Thymus (tissue), 11 donors: ENCODE measurements around the gene HTN3. TPM values are rescaled to one million over a fixed set of nuclear protein-coding genes. Genes with fewer than 3 reads are reported as not detected.
"Not testable (repeated sequence)": the region's sequence is repeated elsewhere in the genome, so short reads cannot be mapped to it uniquely, and the experiment has no call there.

Experiments
- DNase-seq, 9 donors: peaks; one replicate each; pipeline ENCODE4 v3.0.0-alpha.2; 2013; ENCODE audit warnings: low spot score in 9 of 9, low read depth in 6 of 9, missing footprints in 1 of 9
- H3K27ac ChIP-seq, 2 donors: one replicate each; pipeline ENCODE4 v1.5.1; 2013; ENCODE audit warnings: control low read depth in 1 of 2, low read depth in 1 of 2, low read length in 1 of 2, mild to moderate bottlenecking in 1 of 2, moderate library complexity in 1 of 2
- H3K27me3 ChIP-seq, 2 donors: one replicate each; pipeline ENCODE4 v1.5.1; 2013; ENCODE audit warnings: low read length in 1 of 2; ENCODE audit not compliant: control insufficient read depth in 2 of 2, insufficient read depth in 1 of 2
- H3K36me3 ChIP-seq, 2 donors: one replicate each; pipeline ENCODE4 v1.5.1; 2013; ENCODE audit warnings: low read length in 1 of 2, mild to moderate bottlenecking in 1 of 2, moderate library complexity in 1 of 2; ENCODE audit not compliant: control insufficient read depth in 2 of 2, insufficient read depth in 2 of 2
- H3K4me1 ChIP-seq, 2 donors: one replicate each; pipeline ENCODE4 v1.5.1; 2013; ENCODE audit warnings: low read length in 2 of 2; ENCODE audit not compliant: control insufficient read depth in 2 of 2, insufficient read depth in 2 of 2
- H3K4me3 ChIP-seq, 2 donors: one replicate each; pipeline ENCODE4 v1.5.1; 2013; ENCODE audit warnings: low read length in 2 of 2, control low read depth in 1 of 2, mild to moderate bottlenecking in 1 of 2
- H3K9me3 ChIP-seq, 2 donors: one replicate each; pipeline ENCODE4 v1.5.1; 2013; ENCODE audit warnings: low read length in 1 of 2, mild to moderate bottlenecking in 1 of 2; ENCODE audit not compliant: control insufficient read depth in 2 of 2, insufficient read depth in 1 of 2
- WGBS: extraction: QIAGEN DNeasy Blood & Tissue Kit; methylation state at CpG from one replicate; pipeline ENCODE4 v1.1.7; 2013; 5-methylcytosine and 5-hydroxymethylcytosine counted together
- polyA plus RNA-seq: library from polyadenylated mRNA; stranded (reverse); fragments of 200-250 nt; gene quantifications from one replicate; pipeline ENCODE4 v1.2.3, GENCODE V29; 2013
- total RNA-seq: library from RNA; stranded (reverse); fragments of 120-200 nt; gene quantifications from one replicate; pipeline ENCODE4 v1.2.4, GENCODE V29; 2013
- donor health status: healthy.

The HTN3 gene
- total and polyA plus RNA-seq, 2 donors = 0.28 to 0.71 TPM

DNA sequence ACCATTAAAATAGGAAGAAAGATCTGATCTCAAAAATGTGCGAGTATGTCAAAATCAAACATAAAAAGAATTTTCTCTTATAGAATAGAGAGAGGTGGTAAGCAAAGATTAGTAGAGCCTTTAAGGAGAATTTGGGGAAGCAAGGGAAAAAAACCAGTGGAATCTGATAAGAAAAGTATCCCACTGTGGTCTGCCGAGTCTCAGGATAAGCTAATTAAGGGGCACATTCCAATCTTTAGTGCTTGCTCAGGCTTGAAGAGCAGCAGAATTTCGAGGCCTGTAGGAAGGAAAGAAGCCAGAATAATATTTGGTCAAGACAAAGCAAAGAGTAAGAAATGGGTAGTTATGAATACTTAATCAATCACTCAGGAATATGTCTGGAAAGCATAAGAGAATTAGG, 19.5 kb upstream of the HTN3 start:
- no peaks in the 10 kb centered on the region for H3K27me3 ChIP-seq
- WGBS = 67% methylated on average over 3 of the region's 3 CpGs
- H3K27ac ChIP-seq = no peak overlapping the region
- H3K4me3 ChIP-seq = no peak overlapping the region
- H3K9me3 ChIP-seq = no peaks in the 10 kb centered on the region
- DNase-seq = no peak
- H3K36me3 ChIP-seq = no peaks in the 10 kb centered on the region
- no peaks in the 10 kb centered on the region for H3K4me1 ChIP-seq

DNA sequence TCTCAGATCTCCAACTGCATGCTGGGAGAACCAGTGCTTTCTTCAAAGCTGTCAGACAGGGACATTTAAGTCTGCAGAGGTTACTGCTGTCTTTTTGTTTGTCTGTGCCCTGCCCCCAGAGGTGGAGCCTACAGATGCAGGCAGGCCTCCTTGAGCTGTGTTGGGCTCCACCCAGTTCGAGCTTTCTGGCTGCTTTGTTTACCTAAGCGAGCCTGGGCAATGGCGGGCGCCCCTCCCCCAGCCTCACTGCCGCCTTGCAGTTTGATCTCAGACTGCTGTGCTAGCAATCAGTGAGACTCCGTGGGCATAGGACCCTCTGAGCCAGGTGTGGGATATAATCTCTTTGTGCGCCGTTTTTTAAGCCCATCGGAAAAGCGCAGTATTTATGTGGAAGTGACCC, 9.3 kb upstream of the HTN3 start:
- H3K9me3 ChIP-seq, H3K4me1 ChIP-seq, DNase-seq, H3K27me3 ChIP-seq, H3K27ac ChIP-seq, H3K36me3 ChIP-seq, H3K4me3 ChIP-seq: not testable (repeated sequence)
- 85% methylated on average over 9 of the region's 10 CpGs for whole genome bisulfite sequencing

GRCh38 chr4:70023218-70023617, 5.0 kb upstream of the HTN3 start:
- H3K4me3 ChIP-seq = no peak overlapping the region
- H3K4me1 ChIP-seq = no peaks in the 10 kb centered on the region
- 92% methylated on average over 2 of the region's 2 CpGs for WGBS
- no peak overlapping the region for H3K27ac ChIP-seq
- no peak for DNase-seq
- no peaks in the 10 kb centered on the region for H3K36me3 ChIP-seq
- no peaks in the 10 kb centered on the region for H3K27me3 ChIP-seq
- no peaks in the 10 kb centered on the region for H3K9me3 ChIP-seq

DNA sequence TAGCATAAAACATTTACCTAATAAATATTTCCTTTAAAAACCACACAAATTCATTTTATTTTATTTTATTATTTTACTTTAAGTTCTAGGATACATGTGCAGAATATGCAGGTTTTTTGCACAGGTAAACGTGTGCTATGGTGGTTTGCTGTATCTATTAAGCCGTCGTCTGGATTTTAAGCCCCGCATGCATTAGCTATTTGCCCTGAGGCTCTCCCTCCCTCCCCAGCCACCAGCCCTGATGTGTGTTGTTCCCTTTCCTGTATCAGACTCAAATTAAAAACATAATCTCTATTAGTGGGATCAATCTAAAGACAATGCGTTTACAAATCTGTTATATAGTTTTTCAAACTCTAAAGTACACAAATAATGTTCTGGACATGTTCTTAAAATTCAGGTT, 1.2 kb upstream of the HTN3 start:
- no peak for DNase-seq
- Histone ChIP-seq H3K27me3 (no peaks in the 10 kb centered on the region), H3K4me1 (no peaks in the 10 kb centered on the region), H3K27ac (no peak overlapping the region), H3K4me3 (no peak overlapping the region), H3K36me3 (no peaks in the 10 kb centered on the region), H3K9me3 (no peaks in the 10 kb centered on the region)
- WGBS = 90% methylated on average over 5 of the region's 5 CpGs

GRCh38 chr4:70037559-70037958, 9.3 kb downstream of the HTN3 start:
- H3K4me1 ChIP-seq, DNase-seq, H3K36me3 ChIP-seq, H3K27ac ChIP-seq, H3K4me3 ChIP-seq, H3K9me3 ChIP-seq, H3K27me3 ChIP-seq: not testable (repeated sequence)
- 91% methylated on average over 18 of the region's 18 CpGs for WGBS

- H3K36me3 ChIP-seq, H3K4me1 ChIP-seq, H3K27me3 ChIP-seq, DNase-seq, H3K27ac ChIP-seq, H3K9me3 ChIP-seq, H3K4me3 ChIP-seq: not testable (repeated sequence)
Observed at GRCh38 chr4:70039928-70040327, 11.7 kb downstream of the HTN3 start.

GRCh38 chr4:70041652-70042286, 13.5 kb downstream of the HTN3 start:
- 88% methylated on average over 7 of the region's 7 CpGs for WGBS
- H3K4me1 ChIP-seq = no peaks in the 10 kb centered on the region

DNA sequence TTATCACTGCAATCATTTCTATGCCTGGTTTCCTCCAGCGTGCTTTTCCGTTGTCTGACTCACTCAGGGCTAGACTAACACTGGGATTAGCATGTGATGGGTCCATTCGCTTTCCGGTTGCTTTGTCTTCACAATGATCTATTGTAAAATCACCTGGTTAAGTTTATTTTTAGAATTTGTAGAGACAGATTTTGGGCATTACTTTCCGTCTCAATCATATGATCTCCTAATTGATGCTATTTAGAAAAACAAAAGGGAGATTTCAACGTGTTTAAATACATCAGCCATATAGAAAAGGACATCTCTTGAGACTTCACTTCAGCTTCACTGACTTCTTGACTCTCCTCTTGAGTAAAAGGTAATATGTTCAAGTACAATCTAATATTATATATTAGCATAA, 21.9 kb downstream of the HTN3 start, which contains the start of gene HTN1:
Gene HTN1 (plus strand): TSS at position 301 of the 400 bp plus-strand sequence. CDS start 2,639 bp downstream, outside the sequence.
- not testable (repeated sequence) for H3K27ac ChIP-seq, H3K27me3 ChIP-seq, H3K4me3 ChIP-seq, DNase-seq, H3K9me3 ChIP-seq, H3K4me1 ChIP-seq, H3K36me3 ChIP-seq
- 86% methylated on average over 5 of the region's 6 CpGs for WGBS

More at GRCh38 chr4:70041652-70042286, 13.5 kb downstream of the HTN3 start:
- no peak overlapping the region for H3K27ac ChIP-seq
- H3K4me3 ChIP-seq = no peak overlapping the region
- no peaks in the 10 kb centered on the region for H3K27me3 ChIP-seq
- no peaks in the 10 kb centered on the region for H3K36me3 ChIP-seq
- DNase-seq = no peak
- H3K9me3 ChIP-seq = peaks cover 0 to 5% of the 10 kb centered on the region in 2 donors

DNA sequence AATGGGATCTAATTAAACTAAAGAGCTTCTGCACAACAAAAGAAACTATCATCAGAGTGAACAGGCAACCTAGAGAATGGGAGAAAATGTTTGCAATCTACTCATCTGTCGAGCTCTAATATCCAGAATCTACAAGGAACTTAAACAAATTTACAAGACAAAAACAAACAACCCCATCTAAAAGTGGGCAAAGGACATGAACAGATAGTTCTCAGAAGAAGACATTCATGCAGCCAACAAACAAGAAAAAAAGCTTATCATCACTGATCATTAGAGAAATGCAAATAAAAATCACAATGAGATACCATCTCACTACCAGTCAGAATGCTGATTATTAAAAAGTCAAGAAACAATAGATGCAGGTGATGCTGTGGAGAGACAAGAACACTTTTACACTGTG, 28.3 kb downstream of the HTN3 start:
- H3K4me3 ChIP-seq, DNase-seq, H3K36me3 ChIP-seq, H3K27me3 ChIP-seq, H3K27ac ChIP-seq, H3K4me1 ChIP-seq, H3K9me3 ChIP-seq: not testable (repeated sequence)
- WGBS = 78% methylated on average over 1 of the region's 1 CpG

- H3K4me3 ChIP-seq = no peak overlapping the region
- no peaks in the 10 kb centered on the region for H3K36me3 ChIP-seq
- no peaks in the 10 kb centered on the region for H3K4me1 ChIP-seq
- WGBS = 92% methylated on average over 1 of the region's 1 CpG
- no peaks in the 10 kb centered on the region for H3K27me3 ChIP-seq
- no peaks in the 10 kb centered on the region for H3K9me3 ChIP-seq
- DNase-seq = no peak
- no peak overlapping the region for H3K27ac ChIP-seq
Observed at GRCh38 chr4:70057651-70058050, 29.4 kb downstream of the HTN3 start.
